Non-pigmented ciliary epithelial cell (primary cell): ENCODE measurements around the gene TEX54.
A peak's percentile ranks its signal among the peaks of the same experiment; 100 is the strongest.
"Not testable (repeated sequence)": the region's sequence is repeated elsewhere in the genome, so short reads cannot be mapped to it uniquely, and the experiment has no call there.

Experiments used
- DNase-seq: peaks from one replicate; pipeline ENCODE4 v3.0.0-alpha.2; 2010; ENCODE audit warnings: low read depth

TEX54 gene

GRCh38 chr11:62832336-62833234, at the start of gene TEX54:
Gene TEX54 (minus strand): TSS chr11:62832841.
- no peak for DNase-seq

- no peak for DNase-seq
Measured at GRCh38 chr11:62882431-62882749, 49.7 kb upstream of the TEX54 start.

- DNase-seq: peak; percentile 80
Measured at GRCh38 chr11:62881579-62882430, 49.2 kb upstream of the TEX54 start.

GRCh38 chr11:62880803-62881578, 48.4 kb upstream of the TEX54 start, which contains the start of gene SLC3A2:
Gene SLC3A2 (plus strand): TSS chr11:62880896. CDS start chr11:62881024, 128 bp downstream.
- no peak for DNase-seq

- no peak for DNase-seq
Measured at GRCh38 chr11:62880231-62880802, 47.7 kb upstream of the TEX54 start.

GRCh38 chr11:62879235-62879978, 46.8 kb upstream of the TEX54 start:
- no peak for DNase-seq

GRCh38 chr11:62876712-62877111, 44.1 kb upstream of the TEX54 start:
- no peak for DNase-seq

GRCh38 chr11:62875698-62876478, 43.2 kb upstream of the TEX54 start:
- DNase-seq: no peak

GRCh38 chr11:62874851-62875250, 42.2 kb upstream of the TEX54 start:
- no peak for DNase-seq

GRCh38 chr11:62865635-62866034, 33.0 kb upstream of the TEX54 start:
- no peak for DNase-seq

- no peak for DNase-seq
Measured at GRCh38 chr11:62863687-62864335, 31.2 kb upstream of the TEX54 start.

GRCh38 chr11:62861564-62862192, 29.0 kb upstream of the TEX54 start:
- DNase-seq: not testable (repeated sequence)

- no peak for DNase-seq
Measured at GRCh38 chr11:62860835-62861563, 28.4 kb upstream of the TEX54 start.

GRCh38 chr11:62859281-62859703, 26.7 kb upstream of the TEX54 start:
- DNase-seq: not testable (repeated sequence)

- no peak for DNase-seq
Measured at GRCh38 chr11:62858201-62858600, 25.6 kb upstream of the TEX54 start.

- no peak for DNase-seq
Measured at GRCh38 chr11:62857541-62857982, 24.9 kb upstream of the TEX54 start.

- DNase-seq: no peak
Measured at GRCh38 chr11:62856333-62856895, 23.8 kb upstream of the TEX54 start.
